ENCODE measurements around the gene UBR4. TPM values are rescaled to one million over a fixed set of nuclear protein-coding genes. Genes with fewer than 3 reads are reported as not detected.
"Not testable (repeated sequence)": the region's sequence is repeated elsewhere in the genome, so short reads cannot be mapped to it uniquely, and the experiment has no call there.

UBR4 gene
- total RNA-seq, 1 donor from 2014 or later = 87.3 TPM

DNA sequence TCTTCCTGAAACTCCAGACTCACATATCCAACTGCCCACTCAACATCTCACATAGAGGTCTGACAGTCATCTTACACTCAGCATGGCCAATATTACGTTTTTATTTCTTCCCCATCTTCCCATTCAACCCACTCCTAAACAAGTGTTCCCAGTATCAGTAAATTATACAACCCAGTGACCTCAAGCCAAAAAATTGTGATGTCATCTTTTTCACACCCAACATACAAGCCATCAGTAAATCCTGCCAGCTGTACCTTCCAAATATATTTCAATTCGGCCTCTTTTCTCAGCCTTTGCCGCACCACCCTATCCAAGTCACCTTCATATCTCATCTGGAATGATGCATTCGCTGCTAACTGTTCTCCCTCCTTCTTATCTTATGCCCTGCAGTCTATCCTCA is 19.6 kb downstream of the UBR4 start:
- no peak for ATAC-seq

DNA sequence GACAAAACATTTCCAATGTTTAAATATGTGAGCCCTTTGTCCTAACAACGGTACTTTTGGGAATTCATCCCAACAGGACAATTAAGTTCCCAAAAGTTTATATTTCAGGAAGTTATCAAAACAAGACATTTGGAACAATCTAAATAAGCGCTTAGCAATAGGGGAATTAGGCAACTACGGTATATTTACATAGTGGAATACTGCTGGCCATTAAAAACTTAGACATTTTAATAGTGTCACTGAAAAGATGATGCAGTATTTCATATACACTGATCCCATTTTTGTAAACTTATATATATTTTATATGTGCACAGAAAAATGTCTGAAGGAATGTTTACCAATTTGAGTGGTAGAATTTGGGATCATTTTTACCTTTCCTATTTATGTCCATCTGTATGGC is 20.8 kb downstream of the UBR4 start:
- no peak for ATAC-seq

DNA sequence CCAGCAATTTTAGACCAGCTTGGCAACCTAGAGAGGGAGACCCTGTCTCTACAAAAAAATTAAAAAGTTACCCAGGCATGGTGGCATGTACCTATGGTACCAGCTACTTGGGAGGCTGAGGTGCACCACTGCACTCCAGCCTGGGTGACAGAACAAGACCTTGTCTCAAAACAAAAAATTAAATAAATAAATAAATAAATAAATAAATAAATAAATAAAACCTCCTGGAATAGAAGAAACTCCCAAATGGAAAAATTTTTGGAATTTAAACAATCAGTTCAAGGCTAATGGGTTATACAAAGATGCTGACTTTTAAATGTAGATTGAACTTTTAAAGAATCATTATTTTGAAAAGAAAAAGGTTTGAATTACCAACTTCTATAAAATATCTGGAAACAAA is 22.2 kb downstream of the UBR4 start:
- no peak for ATAC-seq

DNA sequence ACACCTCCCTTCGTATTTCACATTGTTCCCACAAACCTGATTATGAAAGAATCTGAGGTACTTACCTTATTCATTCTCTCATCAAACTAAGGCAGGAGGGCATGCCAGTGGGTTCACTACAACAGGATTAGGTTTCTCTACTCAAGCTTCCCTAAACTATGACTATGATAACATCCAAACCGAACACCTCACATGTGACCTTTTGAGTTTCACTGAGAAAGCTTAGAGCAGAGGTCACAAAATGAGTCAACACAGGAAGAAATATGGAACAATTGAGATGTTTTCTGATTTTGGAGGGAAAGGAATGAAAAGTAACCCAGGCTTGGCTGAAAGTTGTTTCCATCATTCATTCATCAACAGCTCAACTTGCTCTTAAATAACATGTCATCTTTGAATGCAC is 24.1 kb downstream of the UBR4 start:
- ATAC-seq = no peak

- ATAC-seq = no peak
These were observed 27.8 kb downstream of the UBR4 start for GRCh38 chr1:19182223-19182622.

- not testable (repeated sequence) for ATAC-seq
These were observed 29.8 kb downstream of the UBR4 start for GRCh38 chr1:19180265-19180657.

DNA sequence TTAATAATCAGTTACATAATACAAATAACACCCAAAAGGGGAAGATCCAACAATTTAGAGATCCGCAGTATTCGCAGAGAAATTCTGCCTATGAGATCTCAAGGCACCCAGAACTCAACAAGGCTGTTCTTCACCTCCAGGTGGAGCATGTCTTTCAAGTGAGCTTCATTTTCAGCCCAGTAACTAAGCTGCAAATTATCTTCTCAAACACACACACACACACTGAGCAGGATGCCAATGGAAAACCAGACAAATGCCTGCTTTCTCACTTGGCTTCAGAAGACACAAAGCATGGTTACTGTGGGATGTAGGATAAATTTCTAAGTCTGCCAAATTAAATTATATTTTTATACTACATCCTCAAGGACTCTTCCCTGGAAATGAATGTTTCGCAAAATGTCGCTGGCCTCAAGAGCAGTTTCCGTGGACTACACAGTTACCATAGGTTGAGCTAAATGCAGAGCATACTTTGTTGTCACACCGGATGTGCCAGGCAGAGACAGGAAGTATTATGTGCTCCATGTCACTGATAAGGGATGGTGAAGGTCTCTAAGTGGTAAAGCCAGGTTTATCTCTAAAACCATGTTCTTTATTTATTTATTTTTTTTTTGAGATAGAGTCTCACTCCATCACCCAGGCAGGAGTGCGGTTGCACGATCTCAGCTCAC is 30.3 kb downstream of the UBR4 start:
- ATAC-seq = no peak

DNA sequence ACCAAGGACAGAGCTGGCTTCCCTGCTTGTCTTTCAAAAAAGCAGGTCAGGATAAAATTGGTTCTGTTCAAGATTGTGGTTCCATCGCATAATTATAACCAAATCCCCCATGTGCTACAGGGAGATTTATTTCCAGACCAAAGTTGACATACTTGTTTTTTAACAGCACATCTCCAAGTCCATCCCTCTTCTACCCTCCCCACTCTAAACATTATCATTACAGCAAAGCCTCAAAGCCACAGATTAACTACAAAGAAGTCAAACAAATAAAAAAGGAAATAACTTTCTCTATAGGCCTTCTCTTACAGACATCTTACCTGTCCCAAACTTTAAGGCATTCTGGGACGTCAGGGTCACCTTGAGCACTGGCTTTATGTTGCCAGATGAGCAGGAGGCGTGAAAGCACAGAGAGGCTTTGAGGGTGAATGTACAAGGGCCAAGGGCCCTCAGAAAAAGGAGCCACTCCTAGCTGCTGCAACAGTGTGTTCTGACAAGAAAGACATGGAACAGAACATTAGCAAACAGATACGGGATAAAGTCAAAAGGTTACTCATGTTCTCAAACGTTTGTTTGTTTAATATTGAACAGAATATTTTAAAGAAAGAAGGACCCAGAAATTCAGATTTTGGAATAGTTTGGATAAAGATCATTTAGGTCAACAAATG is 31.2 kb downstream of the UBR4 start:
- ATAC-seq = no peak

GRCh38 chr1:19177811-19178210 is 32.3 kb downstream of the UBR4 start:
- no peak for ATAC-seq

GRCh38 chr1:19169642-19170041 is 40.4 kb downstream of the UBR4 start:
- no peak for ATAC-seq

DNA sequence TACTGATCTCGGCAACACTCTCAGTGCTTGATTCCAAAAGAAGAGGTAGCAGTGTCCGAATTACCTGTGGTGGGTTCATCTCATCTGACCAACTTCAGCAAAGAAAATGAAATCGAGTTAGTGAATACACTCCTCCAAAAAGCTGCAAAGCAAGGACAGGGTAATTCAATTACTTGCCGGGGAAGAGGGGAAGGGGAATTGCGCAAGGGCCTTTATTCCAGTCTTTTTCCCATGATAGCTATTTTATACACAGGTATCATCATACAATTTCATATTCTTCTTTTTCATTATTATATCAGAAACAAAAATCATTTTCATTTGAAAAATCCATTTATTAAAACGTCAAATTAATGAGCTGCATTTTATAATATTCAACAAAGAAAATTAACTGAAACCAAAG is 42.9 kb downstream of the UBR4 start:
- no peak for ATAC-seq

- no peak for ATAC-seq
These were observed 44.0 kb downstream of the UBR4 start for GRCh38 chr1:19166066-19166465.

GRCh38 chr1:19165501-19165900 is 44.6 kb downstream of the UBR4 start:
- no peak for ATAC-seq

GRCh38 chr1:19164274-19165015 is 45.6 kb downstream of the UBR4 start:
- ATAC-seq = no peak

GRCh38 chr1:19163261-19163660 is 46.8 kb downstream of the UBR4 start:
- no peak for ATAC-seq

GRCh38 chr1:19160831-19161230 is 49.2 kb downstream of the UBR4 start:
- ATAC-seq = no peak

DNA sequence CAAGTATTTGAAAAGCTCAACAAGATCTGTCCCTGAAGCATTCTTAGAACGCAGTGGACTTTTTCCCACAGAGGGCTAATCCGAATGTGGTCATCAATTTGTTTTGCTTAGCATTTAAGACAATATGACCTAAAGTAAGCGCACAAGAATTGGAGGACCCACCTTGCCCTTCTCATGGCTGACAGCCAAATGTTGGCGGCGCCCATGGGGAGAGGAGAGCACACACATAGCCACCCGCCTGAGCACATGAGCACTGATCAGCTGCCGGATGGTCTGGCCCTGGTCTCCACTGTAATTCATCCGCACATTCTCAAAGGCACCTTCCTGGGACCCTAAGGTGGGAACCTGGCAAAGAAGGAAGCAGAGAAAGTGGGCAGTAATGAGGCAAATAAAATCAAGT is 52.4 kb downstream of the UBR4 start:
- ATAC-seq = no peak

GRCh38 chr1:19156676-19157075 is 53.4 kb downstream of the UBR4 start:
- peak; percentile 57 for ATAC-seq

DNA sequence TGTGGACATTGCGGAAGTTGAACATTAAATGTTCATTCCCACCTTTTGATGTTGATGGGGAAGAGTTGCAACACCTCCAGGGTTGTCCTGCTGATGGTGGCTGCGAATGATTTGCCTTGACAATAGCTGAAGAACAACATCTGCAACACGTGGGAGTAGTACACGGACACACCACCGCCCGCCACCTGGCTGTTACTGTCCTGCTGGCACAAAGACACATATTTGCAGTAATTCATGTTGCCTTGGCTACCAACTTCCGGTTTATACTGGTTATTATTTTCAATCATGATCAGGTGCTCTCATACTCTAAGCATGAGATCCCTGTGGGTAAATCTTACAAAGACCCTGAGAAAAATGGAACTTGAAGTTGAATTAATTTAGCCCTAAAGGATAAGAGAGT is 55.2 kb downstream of the UBR4 start:
- ATAC-seq = no peak

GRCh38 chr1:19153169-19153568 is 56.9 kb downstream of the UBR4 start:
- ATAC-seq = no peak

DNA sequence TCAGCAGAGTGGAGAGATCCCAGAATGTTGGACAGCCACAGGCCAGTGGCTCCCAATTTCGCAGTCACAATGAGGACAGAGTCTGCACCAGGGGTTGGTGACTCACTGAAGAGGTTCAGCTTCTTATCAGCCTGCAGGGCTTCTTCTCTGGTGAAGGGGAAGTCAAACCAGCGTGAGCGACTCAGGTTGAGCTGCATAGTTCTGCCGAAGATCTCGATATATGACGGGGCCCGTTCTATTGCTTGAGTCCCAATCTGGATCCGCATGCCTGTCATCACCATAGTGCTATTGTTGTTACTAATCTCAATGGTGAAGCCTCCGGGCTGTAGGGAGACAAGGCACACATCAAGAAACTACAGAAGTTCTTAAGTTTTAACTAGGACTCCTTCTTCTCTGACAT is 58.5 kb downstream of the UBR4 start:
- no peak for ATAC-seq

DNA sequence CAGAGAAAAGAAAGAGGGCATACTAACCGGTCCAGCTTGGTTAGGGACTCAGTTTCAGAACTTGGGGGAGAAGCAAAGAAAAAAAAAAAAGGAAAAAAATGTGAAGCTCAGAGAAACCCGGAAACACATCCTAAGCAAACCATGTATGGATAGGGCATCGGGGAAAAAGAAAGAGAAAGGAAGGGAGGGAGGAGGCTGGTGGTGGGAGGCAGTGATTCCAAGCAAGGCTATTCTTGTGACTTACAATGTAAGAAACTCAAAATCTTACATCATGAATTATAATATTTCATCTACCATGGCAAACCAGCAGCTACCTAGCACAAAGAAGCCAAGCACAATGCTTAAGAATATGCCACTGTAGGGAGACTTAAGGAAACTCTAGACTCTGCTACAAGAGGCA is 60.3 kb downstream of the UBR4 start:
- no peak for ATAC-seq

GRCh38 chr1:19140465-19140864 is 69.6 kb downstream of the UBR4 start:
- no peak for ATAC-seq

DNA sequence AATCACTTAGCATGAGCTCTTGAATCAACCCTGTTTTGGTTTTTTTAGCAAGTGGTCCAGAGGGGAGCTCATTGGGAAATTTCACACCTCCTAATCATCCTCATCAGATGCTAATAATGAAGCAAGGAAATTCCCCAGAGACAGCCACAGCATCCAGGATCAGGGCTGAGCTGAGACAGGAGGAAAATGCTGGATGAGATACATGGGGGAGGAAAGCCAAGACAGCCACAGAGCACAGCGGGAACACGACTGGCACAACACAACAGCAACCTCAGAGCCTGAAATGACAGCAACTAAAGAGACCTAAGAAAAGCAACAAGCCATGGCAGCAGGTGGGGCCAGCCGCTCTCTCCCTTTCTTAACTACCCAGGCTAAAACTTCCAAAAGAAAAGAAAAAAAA is 70.4 kb downstream of the UBR4 start:
- ATAC-seq = no peak

Data from esophagus mucosa (tissue), 1 donor.